Measurements from ENCODE around the gene LYPD6B. TPM values are rescaled to one million over a fixed set of nuclear protein-coding genes. Genes with fewer than 3 reads are reported as not detected.

LYPD6B gene
- total and polyA plus RNA-seq, 10 donors = 0.46 to 3.5 (median 1.9) TPM

DNA sequence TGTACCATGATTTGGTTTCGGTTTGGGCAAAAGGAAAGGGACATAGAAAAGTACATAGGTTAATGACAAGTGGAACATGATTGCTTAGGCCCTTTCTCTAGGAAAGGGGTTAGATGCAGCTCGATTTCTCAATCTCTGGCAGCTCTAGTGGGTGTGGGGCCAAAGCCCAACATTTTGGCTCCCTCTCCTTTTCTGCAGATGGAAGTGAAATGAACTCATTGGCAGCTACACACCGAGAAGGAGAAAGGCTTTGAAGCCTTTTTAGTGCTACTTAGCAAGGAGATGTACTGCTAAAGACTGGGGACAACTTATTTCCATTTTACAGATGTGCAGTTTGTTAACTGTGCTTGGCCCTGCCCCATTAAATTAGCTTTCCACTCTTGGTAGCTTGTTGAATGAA lies 93.8 kb downstream of the LYPD6B start:
- H3K36me3 ChIP-seq = no peaks in the 10 kb centered on the region
- no peak for TF ChIP-seq POLR2A (IDR thresholded peaks at IDR 0.05)
- TF ChIP-seq, protein P1, sequence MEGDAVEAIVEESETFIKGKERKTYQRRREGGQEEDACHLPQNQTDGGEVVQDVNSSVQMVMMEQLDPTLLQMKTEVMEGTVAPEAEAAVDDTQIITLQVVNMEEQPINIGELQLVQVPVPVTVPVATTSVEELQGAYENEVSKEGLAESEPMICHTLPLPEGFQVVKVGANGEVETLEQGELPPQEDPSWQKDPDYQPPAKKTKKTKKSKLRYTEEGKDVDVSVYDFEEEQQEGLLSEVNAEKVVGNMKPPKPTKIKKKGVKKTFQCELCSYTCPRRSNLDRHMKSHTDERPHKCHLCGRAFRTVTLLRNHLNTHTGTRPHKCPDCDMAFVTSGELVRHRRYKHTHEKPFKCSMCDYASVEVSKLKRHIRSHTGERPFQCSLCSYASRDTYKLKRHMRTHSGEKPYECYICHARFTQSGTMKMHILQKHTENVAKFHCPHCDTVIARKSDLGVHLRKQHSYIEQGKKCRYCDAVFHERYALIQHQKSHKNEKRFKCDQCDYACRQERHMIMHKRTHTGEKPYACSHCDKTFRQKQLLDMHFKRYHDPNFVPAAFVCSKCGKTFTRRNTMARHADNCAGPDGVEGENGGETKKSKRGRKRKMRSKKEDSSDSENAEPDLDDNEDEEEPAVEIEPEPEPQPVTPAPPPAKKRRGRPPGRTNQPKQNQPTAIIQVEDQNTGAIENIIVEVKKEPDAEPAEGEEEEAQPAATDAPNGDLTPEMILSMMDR (IDR thresholded peaks at IDR 0.05 in 8 of 11, conservative IDR thresholded peaks at IDR 0.05 in 3 of 11) = no peak
- no peak for TF ChIP-seq POLR2AphosphoS5 (IDR thresholded peaks at IDR 0.05)
- intact Hi-C loops (cut with DNase I; ENCODE audit: low total_unique reads) = no loop called here
- no peaks in the 10 kb centered on the region for H3K27me3 ChIP-seq (replicated peaks in 1 of 7)
- no peaks in the 10 kb centered on the region for H3K4me1 ChIP-seq
- H3K4me3 ChIP-seq = no peak overlapping the region
- H3K9me3 ChIP-seq = no peaks in the 10 kb centered on the region
- 51 to 72% (median 66%) methylated on average over 3 of the region's 3 CpGs for WGBS, 5 donors
- no peak overlapping the region for H3K27ac ChIP-seq
- DNase-seq = no peak

DNA sequence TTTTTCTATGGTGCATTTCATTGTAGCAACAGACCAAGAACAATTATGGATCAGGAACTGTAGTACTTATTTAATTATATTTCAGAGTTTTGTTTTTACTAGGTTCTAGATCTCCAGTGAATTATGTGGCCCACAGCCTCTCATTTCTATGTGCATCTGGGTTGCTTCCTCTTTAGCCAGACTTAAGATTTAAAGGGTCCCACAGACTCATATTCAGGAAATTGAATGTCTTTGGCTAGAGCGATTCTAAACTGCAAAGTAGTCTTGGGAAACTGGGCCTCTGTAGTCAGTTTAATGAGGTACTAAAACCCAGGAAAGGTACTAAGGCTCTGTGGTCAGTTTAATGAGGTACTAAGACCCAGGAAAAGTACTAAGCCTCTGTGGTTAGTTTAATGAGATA lies 94.4 kb downstream of the LYPD6B start:
- Histone ChIP-seq H3K27me3 (replicated peaks in 1 of 7) (no peaks in the 10 kb centered on the region), H3K4me3 (no peak overlapping the region), H3K27ac (no peak overlapping the region), H3K9me3 (no peaks in the 10 kb centered on the region), H3K4me1 (no peaks in the 10 kb centered on the region), H3K36me3 (no peaks in the 10 kb centered on the region)
- DNase-seq = no peak
- intact Hi-C loops (cut with DNase I; ENCODE audit: low total_unique reads) = no loop called here
- 15 to 35% (median 23%) methylated on average over 1 of the region's 1 CpG for WGBS, 5 donors
- no peak for TF ChIP-seq POLR2A (IDR thresholded peaks at IDR 0.05)
- TF ChIP-seq, protein P1 (IDR thresholded peaks at IDR 0.05 in 8 of 11, conservative IDR thresholded peaks at IDR 0.05 in 3 of 11) = no peak
- TF ChIP-seq POLR2AphosphoS5 (IDR thresholded peaks at IDR 0.05) = no peak

DNA sequence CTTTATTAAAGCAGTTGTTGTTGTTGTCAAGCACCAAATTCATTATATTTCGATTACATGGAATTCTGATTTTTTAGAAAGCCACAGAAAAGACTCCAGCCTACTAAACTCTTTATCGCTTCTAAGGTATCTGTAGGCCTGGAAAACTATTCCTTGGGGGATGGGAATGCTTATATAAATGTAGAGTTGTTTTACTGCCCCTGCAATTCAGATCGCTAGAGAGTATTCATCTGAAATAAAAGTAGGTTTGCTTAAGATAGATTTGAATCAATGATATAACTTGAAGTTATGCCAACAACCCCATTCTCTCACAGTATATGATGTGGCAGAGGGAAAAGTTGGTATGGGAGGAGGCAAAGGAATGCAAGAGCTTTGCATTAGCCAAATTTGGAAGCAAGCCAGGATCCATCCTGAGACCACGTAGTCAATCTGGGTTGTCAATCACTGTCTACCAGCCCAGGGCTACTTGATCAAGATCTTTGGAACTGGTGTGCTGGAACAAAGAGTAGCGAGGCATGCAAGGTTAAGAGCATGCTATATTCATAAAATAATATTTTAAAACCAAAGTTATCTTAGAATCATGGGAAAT lies 95.9 kb downstream of the LYPD6B start:
- Histone ChIP-seq H3K4me1 (no peaks in the 10 kb centered on the region), H3K4me3 (no peak overlapping the region), H3K27ac (no peak overlapping the region), H3K9me3 (no peaks in the 10 kb centered on the region), H3K27me3 (replicated peaks in 1 of 7) (no peaks in the 10 kb centered on the region), H3K36me3 (no peaks in the 10 kb centered on the region)
- no peak for TF ChIP-seq POLR2AphosphoS5 (IDR thresholded peaks at IDR 0.05)
- no peak for TF ChIP-seq POLR2A (IDR thresholded peaks at IDR 0.05)
- TF ChIP-seq, protein P1 (IDR thresholded peaks at IDR 0.05 in 8 of 11, conservative IDR thresholded peaks at IDR 0.05 in 3 of 11) = no peak
- DNase-seq = no peak
- intact Hi-C loops (cut with DNase I; ENCODE audit: low total_unique reads) = no loop called here
- whole genome bisulfite sequencing, 5 donors = 78 to 91% (median 85%) methylated on average over 5 of the region's 5 CpGs

DNA sequence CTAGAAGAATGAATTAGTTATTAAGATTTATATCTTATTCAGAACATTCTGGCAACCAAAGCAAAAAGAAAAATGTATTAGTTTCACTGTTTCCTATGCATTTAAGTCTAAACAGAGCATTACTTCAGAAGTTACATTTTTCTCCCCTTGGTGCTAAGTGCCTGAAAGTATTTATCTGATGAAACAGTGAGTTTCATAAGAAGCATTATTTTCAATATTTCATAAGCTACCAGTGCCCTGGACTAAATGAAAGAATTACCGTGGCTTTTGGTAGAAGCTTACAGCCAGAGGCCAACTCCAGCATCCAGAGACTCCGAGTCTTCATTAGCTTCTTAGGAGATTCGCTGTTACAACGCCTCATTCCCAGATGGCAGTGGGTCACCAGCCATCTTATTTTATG lies 97.6 kb downstream of the LYPD6B start:
- Histone ChIP-seq H3K4me1 (no peaks in the 10 kb centered on the region), H3K4me3 (no peak overlapping the region), H3K27ac (no peak overlapping the region), H3K9me3 (no peaks in the 10 kb centered on the region), H3K27me3 (replicated peaks in 1 of 7) (no peaks in the 10 kb centered on the region), H3K36me3 (no peaks in the 10 kb centered on the region)
- 91 to 94% (median 91%) methylated on average over 4 of the region's 4 CpGs for WGBS, 5 donors
- no peak for DNase-seq
- intact Hi-C loops (cut with DNase I; ENCODE audit: low total_unique reads) = no loop called here
- TF ChIP-seq POLR2AphosphoS5 (IDR thresholded peaks at IDR 0.05) (no peak), POLR2A (IDR thresholded peaks at IDR 0.05) (no peak)
- TF ChIP-seq, protein P1 (IDR thresholded peaks at IDR 0.05 in 8 of 11, conservative IDR thresholded peaks at IDR 0.05 in 3 of 11) = no peak

Data from spleen (tissue), 11 donors.